Activated naive CD4-positive, alpha-beta T cell treated with anti-CD3 and anti-CD28 coated beads, Interleukin-2, amount 10 ng/mL, durations not matched to agents 7 days and 5 days (primary cell): ENCODE measurements around the gene PPP1R3C.

Source experiments
- CTCF ChIA-PET: fragments of 350-600 bp; sonication (Branson Sonifier 250); formaldehyde crosslinking; loops from one replicate; lab custom pipeline; 2021; ENCODE audit warnings: antibody characterized with exemption; lab: Charles Lee
- DNase-seq: peaks from one replicate; pipeline ENCODE4 v3.0.0-alpha.2; 2020
- H3K27ac Mint-ChIP-seq: one replicate; pipeline ENCODE4 v1.8.0; 2021; ENCODE audit warnings: mild to moderate bottlenecking, moderate library complexity, mixed read lengths
- H3K27me3 Mint-ChIP-seq: one replicate; pipeline ENCODE4 v1.8.0; 2021; ENCODE audit warnings: mild to moderate bottlenecking, mixed read lengths
- H3K36me3 Mint-ChIP-seq: one replicate; pipeline ENCODE4 v1.8.0; 2021; ENCODE audit warnings: mixed read lengths
- H3K4me1 Mint-ChIP-seq: one replicate; pipeline ENCODE4 v1.8.0; 2021; ENCODE audit warnings: mixed read lengths
- H3K4me3 Mint-ChIP-seq: one replicate; pipeline ENCODE4 v1.8.0; 2021; ENCODE audit warnings: mild to moderate bottlenecking, moderate library complexity, mixed read lengths
- H3K9me3 Mint-ChIP-seq: one replicate; pipeline ENCODE4 v1.8.0; 2021; ENCODE audit warnings: mixed read lengths

The PPP1R3C gene

GRCh38 chr10:91642831-91643692, 10.2 kb upstream of the PPP1R3C start:
- Mint-ChIP-seq H3K4me3 (no peak overlapping the region), H3K9me3 (no peaks in the 10 kb centered on the region), H3K4me1 (no peaks in the 10 kb centered on the region), H3K36me3 (no peaks in the 10 kb centered on the region), H3K27me3 (peaks cover 14% of the 10 kb centered on the region), H3K27ac (no peak overlapping the region)
- CTCF ChIA-PET = interaction anchor here (0.6 kb wide), 1 partner anchor 674 kb away, joined by 4 read pairs; no protein-coding TSS in a partner anchor
- no peak for DNase-seq

- H3K4me1 Mint-ChIP-seq = peaks cover 9% of the 10 kb centered on the region
- CTCF ChIA-PET = interaction anchor here (0.7 to 5.5 kb wide), 3 partner anchors 57 to 338 kb away, joined by 3 to 82 read pairs (median 18); no protein-coding TSS in a partner anchor
- H3K36me3 Mint-ChIP-seq = no peaks in the 10 kb centered on the region
- no peak overlapping the region for H3K4me3 Mint-ChIP-seq
- DNase-seq = no peak
- H3K27ac Mint-ChIP-seq = no peak overlapping the region
- H3K27me3 Mint-ChIP-seq = peaks cover 47% of the 10 kb centered on the region
- no peaks in the 10 kb centered on the region for H3K9me3 Mint-ChIP-seq
Measured at GRCh38 chr10:91636892-91637291, 4.0 kb upstream of the PPP1R3C start.

GRCh38 chr10:91635401-91636400, 2.8 kb upstream of the PPP1R3C start:
- Mint-ChIP-seq H3K36me3 (no peaks in the 10 kb centered on the region), H3K27me3 (peaks cover 52% of the 10 kb centered on the region), H3K9me3 (no peaks in the 10 kb centered on the region), H3K4me3 (no peak overlapping the region), H3K27ac (no peak overlapping the region), H3K4me1 (peaks cover 9% of the 10 kb centered on the region)
- peak; percentile 64 for DNase-seq
- CTCF ChIA-PET = interaction anchor here (0.6 to 5.5 kb wide), 23 partner anchors 9 to 756 kb away, joined by 3 to 82 read pairs (median 4); no protein-coding TSS in a partner anchor

- CTCF ChIA-PET = interaction anchor here (0.6 to 5.5 kb wide), 20 partner anchors 9 to 755 kb away, joined by 3 to 82 read pairs (median 4); no protein-coding TSS in a partner anchor
- H3K27ac Mint-ChIP-seq = no peak overlapping the region
- H3K4me3 Mint-ChIP-seq = no peak overlapping the region
- no peaks in the 10 kb centered on the region for H3K36me3 Mint-ChIP-seq
- no peak for DNase-seq
- H3K4me1 Mint-ChIP-seq = peaks cover 9% of the 10 kb centered on the region
- no peaks in the 10 kb centered on the region for H3K9me3 Mint-ChIP-seq
- H3K27me3 Mint-ChIP-seq = peaks cover 57% of the 10 kb centered on the region
Measured at GRCh38 chr10:91634898-91635297, 2.0 kb upstream of the PPP1R3C start.

GRCh38 chr10:91634246-91634645, 1.4 kb upstream of the PPP1R3C start:
- DNase-seq = no peak
- CTCF ChIA-PET = interaction anchor here (0.8 to 5.5 kb wide), 8 partner anchors 37 to 723 kb away, joined by 3 to 82 read pairs (median 8); no protein-coding TSS in a partner anchor
- H3K4me1 Mint-ChIP-seq = peaks cover 9% of the 10 kb centered on the region
- peaks cover 57% of the 10 kb centered on the region for H3K27me3 Mint-ChIP-seq
- no peaks in the 10 kb centered on the region for H3K36me3 Mint-ChIP-seq
- no peak overlapping the region for H3K27ac Mint-ChIP-seq
- H3K4me3 Mint-ChIP-seq = no peak overlapping the region
- no peaks in the 10 kb centered on the region for H3K9me3 Mint-ChIP-seq

- peaks cover 50% of the 10 kb centered on the region for H3K27me3 Mint-ChIP-seq
- H3K27ac Mint-ChIP-seq = no peak overlapping the region
- H3K4me3 Mint-ChIP-seq = no peak overlapping the region
- no peaks in the 10 kb centered on the region for H3K9me3 Mint-ChIP-seq
- H3K36me3 Mint-ChIP-seq = no peaks in the 10 kb centered on the region
- H3K4me1 Mint-ChIP-seq = peaks cover 9% of the 10 kb centered on the region
- CTCF ChIA-PET = no interaction called here
- no peak for DNase-seq
Measured at GRCh38 chr10:91630625-91631024, 2.2 kb downstream of the PPP1R3C start.

DNA sequence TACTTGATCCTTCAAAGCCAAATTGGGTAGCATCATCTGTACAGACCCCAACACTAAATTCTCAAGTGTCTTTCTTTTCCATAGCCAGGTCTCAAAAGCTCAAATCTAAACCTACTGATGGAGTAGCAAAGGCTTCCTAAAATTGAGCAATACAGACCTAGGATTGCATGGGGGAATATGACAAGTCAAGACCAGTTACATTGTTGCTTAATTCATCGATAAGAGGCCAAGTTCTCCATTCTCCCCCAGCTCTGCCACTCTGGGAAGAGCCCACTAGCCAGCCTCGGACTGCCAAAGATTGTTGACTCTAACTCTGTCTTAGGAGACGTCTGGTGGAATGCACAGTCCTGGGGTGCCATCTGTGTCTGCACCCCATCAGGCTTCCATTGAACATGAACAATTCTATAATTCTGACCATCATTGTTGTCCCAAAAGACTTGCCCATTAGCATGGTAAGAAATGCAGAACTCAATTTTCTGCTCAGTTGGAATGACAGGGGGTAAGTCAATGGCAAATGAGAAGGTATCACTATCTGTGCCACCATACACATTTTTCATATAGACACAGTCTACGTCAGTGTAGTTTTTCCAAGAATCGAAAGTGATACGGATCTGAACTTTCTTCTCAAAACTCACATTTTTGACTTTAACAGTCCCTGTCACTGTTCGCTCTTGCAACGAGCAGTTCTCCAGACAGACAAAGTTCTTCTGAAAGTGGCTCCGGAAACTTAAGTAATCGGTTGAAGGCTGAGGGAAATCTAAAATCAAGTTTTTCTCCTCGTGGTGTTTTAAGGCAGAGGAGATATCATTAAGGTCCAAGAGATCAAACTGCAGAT, 2.9 kb downstream of the PPP1R3C start:
- Mint-ChIP-seq H3K36me3 (no peaks in the 10 kb centered on the region), H3K4me3 (no peak overlapping the region), H3K9me3 (no peaks in the 10 kb centered on the region), H3K27me3 (peaks cover 46% of the 10 kb centered on the region), H3K27ac (no peak overlapping the region), H3K4me1 (peaks cover 9% of the 10 kb centered on the region)
- CTCF ChIA-PET = no interaction called here
- DNase-seq = no peak

DNA sequence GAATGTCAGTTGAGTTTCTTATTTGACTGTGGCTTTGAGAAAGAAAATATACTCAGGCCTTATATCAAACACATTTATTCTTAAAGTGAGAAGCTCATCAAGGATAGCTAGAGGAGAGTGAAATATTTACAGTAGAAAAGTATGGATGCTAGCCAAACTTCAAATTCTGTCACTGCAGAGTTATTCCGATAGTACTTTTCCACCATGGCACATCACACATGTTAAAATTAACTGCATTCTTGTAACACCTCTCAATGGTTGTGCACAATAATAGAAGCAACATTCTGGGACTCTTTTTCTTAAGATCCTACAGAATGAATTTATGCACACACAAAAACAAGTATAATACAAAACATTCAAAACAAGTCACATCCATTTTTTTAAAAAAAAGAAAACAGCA, 4.5 kb downstream of the PPP1R3C start:
- CTCF ChIA-PET = no interaction called here
- H3K4me1 Mint-ChIP-seq = peaks cover 7% of the 10 kb centered on the region
- no peaks in the 10 kb centered on the region for H3K36me3 Mint-ChIP-seq
- DNase-seq = no peak
- no peaks in the 10 kb centered on the region for H3K9me3 Mint-ChIP-seq
- no peak overlapping the region for H3K4me3 Mint-ChIP-seq
- no peak overlapping the region for H3K27ac Mint-ChIP-seq
- peaks cover 32% of the 10 kb centered on the region for H3K27me3 Mint-ChIP-seq

DNA sequence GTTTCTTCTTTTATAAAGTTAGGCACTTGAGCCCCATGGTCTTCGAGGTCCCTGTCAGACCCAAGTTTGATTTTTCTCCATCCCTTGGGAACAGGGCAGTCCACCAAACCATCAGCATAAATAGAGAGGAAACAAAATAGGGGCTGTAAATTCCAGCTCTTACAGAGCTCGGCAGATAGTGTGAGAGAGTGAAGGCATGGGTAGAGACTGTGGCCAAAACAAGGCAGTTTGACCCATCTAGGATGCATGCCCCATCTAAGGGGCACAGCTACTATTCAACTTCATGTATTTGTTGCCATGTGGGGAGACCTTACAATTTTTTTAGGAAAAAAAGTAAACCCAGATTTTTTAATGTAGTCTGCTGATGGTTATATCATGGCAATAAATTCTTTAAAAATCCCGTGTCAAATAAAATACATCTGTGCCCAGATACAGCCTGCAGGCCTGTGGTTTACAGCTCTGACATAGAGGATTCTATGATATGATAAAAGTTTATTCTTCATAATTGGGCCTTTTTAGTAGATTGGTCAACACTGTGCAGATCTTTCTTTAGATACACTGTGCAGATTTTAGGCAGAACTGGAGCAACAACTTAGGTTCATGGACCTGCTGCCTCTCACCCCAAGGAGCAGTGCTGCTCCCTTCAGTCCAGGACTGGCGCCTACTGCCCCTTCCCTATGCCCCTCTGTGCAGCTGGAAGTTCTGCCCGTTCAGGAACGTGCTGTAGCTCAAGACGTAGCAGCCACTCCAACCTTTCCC, 5.3 kb downstream of the PPP1R3C start:
- H3K9me3 Mint-ChIP-seq = no peaks in the 10 kb centered on the region
- H3K27me3 Mint-ChIP-seq = peaks cover 23% of the 10 kb centered on the region
- no peak overlapping the region for H3K4me3 Mint-ChIP-seq
- H3K27ac Mint-ChIP-seq = no peak overlapping the region
- H3K36me3 Mint-ChIP-seq = no peaks in the 10 kb centered on the region
- no peak for DNase-seq
- CTCF ChIA-PET = interaction anchor here (1.9 kb wide), 1 partner anchor 8 kb away, joined by 8 read pairs; no protein-coding TSS in a partner anchor
- H3K4me1 Mint-ChIP-seq = peaks cover 3% of the 10 kb centered on the region

DNA sequence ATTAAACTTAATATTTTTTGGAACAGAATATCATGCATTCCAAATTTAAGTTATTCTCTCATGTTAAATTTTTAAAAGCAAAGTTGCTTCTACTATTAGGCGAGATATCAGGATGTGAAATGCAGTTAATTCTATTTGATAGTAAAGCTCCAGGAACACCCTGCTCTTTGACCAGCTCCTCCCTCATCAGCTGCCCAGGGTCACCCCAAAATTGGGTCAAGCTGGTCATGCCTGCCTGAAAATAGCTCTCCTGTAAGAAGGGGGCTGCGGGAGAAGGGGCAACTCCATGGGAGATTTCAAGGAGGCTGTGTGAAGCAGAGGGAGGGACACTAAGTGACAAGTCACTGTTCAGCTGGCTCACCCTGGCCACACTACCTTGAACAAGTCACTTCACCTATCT, 5.9 kb downstream of the PPP1R3C start:
- Mint-ChIP-seq H3K4me1 (peaks cover under 1% of the 10 kb centered on the region), H3K9me3 (no peaks in the 10 kb centered on the region), H3K4me3 (no peak overlapping the region), H3K36me3 (no peaks in the 10 kb centered on the region), H3K27ac (no peak overlapping the region), H3K27me3 (peaks cover 20% of the 10 kb centered on the region)
- no peak for DNase-seq
- CTCF ChIA-PET = interaction anchor here (1.9 kb wide), 1 partner anchor 9 kb away, joined by 8 read pairs; no protein-coding TSS in a partner anchor

DNA sequence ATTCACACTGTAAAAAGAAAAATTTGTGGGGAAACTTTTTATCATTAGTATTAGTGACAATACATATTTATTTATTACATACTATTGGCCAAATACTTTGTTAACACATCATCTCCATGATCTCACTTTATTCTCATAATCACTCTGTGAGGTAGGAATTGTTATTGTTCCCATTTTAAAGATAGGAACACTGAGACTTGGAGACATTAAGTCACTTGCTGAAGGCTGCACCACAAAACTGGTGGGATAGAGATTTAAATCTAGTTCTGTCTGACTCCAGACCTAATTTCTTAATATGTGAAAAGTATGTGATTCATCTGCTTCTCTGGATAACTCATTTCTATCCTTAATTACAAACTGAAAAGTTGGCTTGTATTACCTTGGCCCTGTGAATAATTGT, 8.2 kb downstream of the PPP1R3C start:
- no peaks in the 10 kb centered on the region for H3K9me3 Mint-ChIP-seq
- H3K36me3 Mint-ChIP-seq = no peaks in the 10 kb centered on the region
- no peak overlapping the region for H3K4me3 Mint-ChIP-seq
- CTCF ChIA-PET = no interaction called here
- no peak overlapping the region for H3K27ac Mint-ChIP-seq
- H3K27me3 Mint-ChIP-seq = peaks cover 17% of the 10 kb centered on the region
- H3K4me1 Mint-ChIP-seq = no peaks in the 10 kb centered on the region
- DNase-seq = no peak

DNA sequence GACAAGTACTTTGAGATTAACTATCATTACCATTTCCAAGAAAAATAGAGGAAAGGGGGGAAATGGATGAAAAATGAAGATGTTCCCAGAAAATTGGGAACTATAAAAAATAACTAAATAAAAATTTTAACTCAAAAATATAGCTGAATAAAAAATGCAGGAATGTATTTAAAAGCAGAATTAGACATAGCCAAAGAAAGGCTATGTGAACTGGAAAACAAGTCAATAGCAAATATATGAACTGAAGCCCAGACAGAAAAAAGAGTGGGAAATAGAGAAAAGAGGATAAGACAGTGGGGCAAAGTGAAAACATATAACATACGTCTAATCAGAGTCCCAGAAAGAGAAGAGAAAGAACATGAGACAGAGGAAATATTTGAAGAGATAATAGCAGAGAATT, 10.3 kb downstream of the PPP1R3C start:
- Mint-ChIP-seq H3K4me1 (no peaks in the 10 kb centered on the region), H3K4me3 (no peak overlapping the region), H3K36me3 (no peaks in the 10 kb centered on the region), H3K27me3 (peaks cover 17% of the 10 kb centered on the region), H3K9me3 (no peaks in the 10 kb centered on the region), H3K27ac (no peak overlapping the region)
- CTCF ChIA-PET = interaction anchor here (0.7 kb wide), 1 partner anchor 764 kb away, joined by 3 read pairs; no protein-coding TSS in a partner anchor
- DNase-seq = no peak
